Raji (cell line): Measurements from ENCODE around the gene SLC25A23.
A peak's percentile ranks its signal among the peaks of the same experiment; 100 is the strongest.

Experiments used
- POLR2A ChIP-seq: IDR thresholded peaks from 2 replicates; pipeline ENCODE4 v1.6.1; 2011; ENCODE audit warnings: low read depth, low read length, control low read depth; ENCODE audit not compliant: insufficient read depth

SLC25A23 gene

GRCh38 chr19:6402837-6403608 lies 56.6 kb downstream of the SLC25A23 start:
- TF ChIP-seq POLR2A: no peak

- TF ChIP-seq POLR2A: no peak
Measured at GRCh38 chr19:6402058-6402457, 57.5 kb downstream of the SLC25A23 start.

DNA sequence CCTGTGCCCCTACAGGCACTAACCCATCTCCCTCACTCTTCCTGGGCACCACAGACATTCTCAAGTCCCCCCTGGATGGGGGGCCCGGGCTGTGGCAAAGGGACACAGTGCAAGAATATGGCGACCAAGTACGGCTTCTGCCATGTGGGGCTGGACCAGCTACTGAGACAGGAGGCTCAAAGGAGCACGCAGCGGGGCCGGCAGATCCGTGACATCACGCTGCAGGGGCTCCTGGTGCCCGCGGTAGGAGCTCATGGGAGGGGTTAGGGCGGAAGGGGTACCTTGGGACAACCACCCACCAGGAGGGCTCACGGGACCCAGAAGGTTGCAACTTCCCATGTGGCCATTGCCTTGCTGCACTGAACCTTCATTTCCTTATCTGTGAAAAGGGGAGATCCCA lies 63.3 kb downstream of the SLC25A23 start:
- no peak for TF ChIP-seq POLR2A

DNA sequence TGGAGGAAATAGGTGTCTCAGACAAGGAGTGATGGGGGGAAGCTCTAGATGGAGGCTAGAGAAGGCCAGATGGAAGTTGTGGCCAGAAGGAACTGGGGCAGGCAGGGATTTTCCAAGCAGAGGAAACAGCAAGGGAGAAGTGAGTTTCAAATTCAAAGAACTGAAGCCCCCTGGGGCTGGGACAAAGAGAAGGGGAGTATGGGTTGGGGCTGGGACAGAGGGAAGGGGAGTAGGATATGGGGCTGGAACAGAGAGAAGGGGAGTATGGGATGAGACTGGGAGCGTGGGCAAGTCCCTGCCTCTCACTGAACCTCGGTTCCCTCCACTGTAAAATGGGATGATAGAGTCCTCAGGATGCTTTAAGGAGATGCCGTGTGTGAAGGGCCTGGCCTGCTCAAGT lies 64.8 kb downstream of the SLC25A23 start:
- TF ChIP-seq POLR2A: no peak

- no peak for TF ChIP-seq POLR2A
Measured at GRCh38 chr19:6393983-6394412, 65.6 kb downstream of the SLC25A23 start.

- TF ChIP-seq POLR2A: peak; percentile 70
Measured at GRCh38 chr19:6393074-6393982, 66.3 kb downstream of the SLC25A23 start, which contains the start of gene GTF2F1. Gene GTF2F1 (minus strand): TSS chr19:6393164. CDS start chr19:6392995, 169 bp downstream.

DNA sequence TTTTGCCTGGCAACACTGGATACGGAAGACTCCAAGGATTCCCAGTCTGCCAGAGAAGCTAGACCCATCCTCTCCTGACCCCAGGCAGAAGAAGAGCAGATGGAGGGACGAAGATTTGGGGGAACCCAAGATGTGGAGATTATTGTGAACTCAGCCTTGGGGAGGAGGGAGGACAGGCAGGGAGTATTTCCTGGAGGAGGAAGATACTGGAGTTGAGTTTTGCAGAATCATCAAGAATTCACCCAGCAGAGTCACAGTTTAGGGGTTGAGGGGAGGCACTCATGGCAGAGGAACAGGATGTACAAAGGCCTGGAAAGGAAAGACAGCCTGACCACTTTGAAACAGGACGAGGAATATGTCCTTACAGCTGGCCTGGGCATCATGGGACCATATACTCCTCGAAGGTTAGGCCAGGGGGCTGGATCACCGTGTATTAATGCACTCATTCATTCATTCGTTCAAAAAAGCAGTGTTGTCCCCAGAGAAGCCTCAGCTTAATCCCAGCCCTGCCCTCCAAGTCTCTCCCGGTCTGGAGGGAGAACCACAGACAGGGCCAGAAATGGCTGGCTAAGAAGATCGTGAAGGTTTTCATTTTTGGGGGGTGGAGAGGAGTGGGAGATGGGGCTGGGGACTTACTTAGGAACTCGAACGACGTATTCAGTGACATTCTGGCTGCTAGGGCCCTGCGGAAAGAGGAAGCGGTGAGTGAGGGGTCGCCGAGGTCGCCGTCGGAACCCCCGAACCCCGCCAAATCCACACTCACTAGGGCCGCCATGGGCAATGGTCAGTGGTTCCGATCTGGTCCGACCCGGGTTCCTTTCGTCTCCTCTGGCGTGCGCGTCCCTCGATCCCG lies 67.1 kb downstream of the SLC25A23 start:
- TF ChIP-seq POLR2A: no peak
